AG08395 (cell line): ENCODE results near the gene ACR.

Experiments used
- DNase-seq: peaks from one replicate; pipeline ENCODE4 v3.0.0; 2012; ENCODE audit warnings: mixed read lengths, low spot score

Gene ACR

DNA sequence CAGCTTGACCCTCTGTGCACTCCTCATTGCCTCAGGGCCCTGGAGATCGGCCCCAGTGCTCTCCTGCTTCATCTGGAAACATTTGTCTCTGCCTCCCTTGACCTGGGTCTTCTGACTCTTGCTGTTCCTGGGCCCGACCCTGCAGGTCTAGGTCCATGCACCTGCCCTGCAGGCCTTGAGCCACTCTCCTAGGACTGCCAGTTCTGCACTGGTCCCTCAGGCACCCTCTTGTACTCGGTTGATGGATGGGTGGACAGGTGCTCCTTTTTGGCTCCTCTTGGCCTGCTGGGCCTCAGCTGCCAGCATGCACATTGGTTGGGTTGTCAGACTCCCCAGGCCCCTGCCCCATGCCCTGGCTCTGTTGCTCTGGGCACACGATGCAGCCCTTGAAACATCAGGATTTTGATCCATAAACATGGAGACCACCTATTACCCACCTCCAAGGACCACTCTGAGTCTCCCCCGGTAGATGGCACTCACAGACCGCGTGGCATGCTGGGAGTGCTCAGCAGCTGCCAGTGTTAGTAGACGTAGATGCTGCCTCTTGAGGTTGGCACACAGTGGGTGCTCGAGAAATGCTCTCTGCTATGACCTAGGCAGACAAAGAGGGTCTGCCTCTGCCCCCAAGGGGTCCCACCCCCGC, 20.2 kb upstream of the ACR start:
- DNase-seq = no peak

DNA sequence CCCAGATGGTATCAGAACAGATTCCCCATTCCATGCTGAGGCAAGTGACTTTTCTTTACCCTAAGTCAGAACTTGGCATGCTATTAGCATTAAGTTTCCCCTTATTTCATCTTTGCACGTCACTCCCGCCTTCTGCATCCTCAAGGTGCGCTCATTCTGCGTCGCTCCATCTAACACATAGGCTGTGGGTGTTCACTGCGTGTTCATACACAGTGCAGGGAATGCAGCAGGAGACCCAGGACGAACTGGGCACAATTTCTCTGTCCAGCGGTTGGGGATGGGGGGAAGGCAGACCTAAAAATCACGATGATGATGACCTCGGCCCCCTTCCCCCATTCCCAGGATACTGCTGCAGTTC, 19.7 kb upstream of the ACR start:
- no peak for DNase-seq

GRCh38 chr22:50719814-50720300, 18.1 kb upstream of the ACR start:
- DNase-seq = no peak

GRCh38 chr22:50720301-50721256, 17.4 kb upstream of the ACR start:
- DNase-seq = no peak

DNA sequence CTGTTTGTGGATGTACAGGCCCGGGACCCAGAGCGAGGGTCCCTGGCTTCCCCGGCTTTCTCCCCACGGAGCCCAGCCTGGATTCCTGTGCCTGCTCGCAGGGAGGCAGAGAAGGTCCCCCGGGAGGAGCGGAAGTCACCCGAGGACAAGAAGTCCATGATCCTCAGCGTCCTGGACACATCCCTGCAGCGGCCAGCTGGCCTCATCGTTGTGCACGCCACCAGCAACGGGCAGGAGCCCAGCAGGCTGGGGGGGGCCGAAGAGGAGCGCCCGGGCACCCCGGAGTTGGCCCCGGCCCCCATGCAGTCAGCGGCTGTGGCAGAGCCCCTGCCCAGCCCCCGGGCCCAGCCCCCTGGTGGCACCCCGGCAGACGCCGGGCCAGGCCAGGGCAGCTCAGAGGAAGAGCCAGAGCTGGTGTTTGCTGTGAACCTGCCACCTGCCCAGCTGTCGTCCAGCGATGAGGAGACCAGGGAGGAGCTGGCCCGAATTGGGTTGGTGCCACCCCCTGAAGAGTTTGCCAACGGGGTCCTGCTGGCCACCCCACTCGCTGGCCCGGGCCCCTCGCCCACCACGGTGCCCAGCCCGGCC, 16.7 kb upstream of the ACR start:
- DNase-seq = no peak

- DNase-seq = no peak
Observed at GRCh38 chr22:50722048-50722701, 15.8 kb upstream of the ACR start.

DNA sequence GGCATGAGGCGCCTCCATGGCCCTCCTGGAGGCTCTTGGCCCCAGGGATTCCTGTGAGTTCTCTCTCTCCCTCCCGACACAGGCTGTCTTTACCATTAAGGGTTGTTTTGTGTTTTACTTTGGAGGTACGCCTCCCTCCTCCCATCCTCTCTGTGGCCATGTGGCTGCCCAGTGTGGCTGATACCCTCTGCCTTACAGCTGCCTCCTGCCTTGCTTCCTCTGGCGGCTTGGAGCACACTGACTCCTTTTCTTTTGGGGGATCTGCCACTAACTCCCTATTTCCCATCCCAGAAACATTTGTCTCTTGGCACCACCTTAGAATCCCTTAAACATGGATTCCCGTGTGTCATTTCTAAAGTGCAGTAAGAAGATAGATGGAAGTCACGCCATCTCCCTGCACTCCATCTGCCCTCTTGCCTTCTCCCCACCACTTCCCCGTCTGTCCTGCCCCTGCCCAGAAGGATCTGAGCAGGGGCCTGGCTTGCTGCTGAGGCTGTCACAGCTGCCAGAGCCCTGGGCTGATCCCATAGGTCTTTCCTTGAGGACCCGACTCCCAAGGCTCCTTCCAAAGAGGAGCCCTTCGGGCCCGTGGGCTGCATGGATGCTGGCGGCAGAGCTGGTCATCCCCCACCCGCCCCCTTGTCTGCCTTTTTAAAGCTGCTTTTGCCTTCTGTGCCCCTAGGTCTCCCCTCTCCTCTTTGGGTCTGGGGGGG, 15.1 kb upstream of the ACR start:
- no peak for DNase-seq

GRCh38 chr22:50723991-50724390, 14.0 kb upstream of the ACR start:
- no peak for DNase-seq

GRCh38 chr22:50724616-50725015, 13.4 kb upstream of the ACR start:
- no peak for DNase-seq

- DNase-seq = no peak
Observed at GRCh38 chr22:50725597-50725996, 12.4 kb upstream of the ACR start.

GRCh38 chr22:50726643-50727340, 11.2 kb upstream of the ACR start:
- DNase-seq = no peak

- DNase-seq = no peak
Observed at GRCh38 chr22:50727678-50728522, 10.1 kb upstream of the ACR start.

DNA sequence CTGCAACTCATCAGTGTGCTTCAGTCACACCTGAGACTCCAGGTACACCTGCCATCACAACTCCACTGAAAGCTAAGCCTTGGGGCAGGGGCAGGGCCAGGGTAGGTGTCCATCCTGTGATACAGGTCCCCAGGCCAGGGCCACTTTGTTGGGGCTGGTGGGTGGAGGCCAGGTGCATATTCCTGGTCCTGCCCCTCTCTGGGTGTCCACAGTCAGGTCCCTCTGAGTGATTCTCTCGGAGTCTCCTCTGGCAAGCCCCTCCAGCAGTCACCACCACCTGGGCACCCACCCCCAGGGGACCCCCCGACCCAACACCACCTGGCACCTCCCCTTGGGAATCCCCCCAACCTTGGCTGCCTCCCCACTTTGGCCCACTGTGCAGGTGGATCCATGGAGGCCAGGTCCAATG, 9.5 kb upstream of the ACR start:
- no peak for DNase-seq

DNA sequence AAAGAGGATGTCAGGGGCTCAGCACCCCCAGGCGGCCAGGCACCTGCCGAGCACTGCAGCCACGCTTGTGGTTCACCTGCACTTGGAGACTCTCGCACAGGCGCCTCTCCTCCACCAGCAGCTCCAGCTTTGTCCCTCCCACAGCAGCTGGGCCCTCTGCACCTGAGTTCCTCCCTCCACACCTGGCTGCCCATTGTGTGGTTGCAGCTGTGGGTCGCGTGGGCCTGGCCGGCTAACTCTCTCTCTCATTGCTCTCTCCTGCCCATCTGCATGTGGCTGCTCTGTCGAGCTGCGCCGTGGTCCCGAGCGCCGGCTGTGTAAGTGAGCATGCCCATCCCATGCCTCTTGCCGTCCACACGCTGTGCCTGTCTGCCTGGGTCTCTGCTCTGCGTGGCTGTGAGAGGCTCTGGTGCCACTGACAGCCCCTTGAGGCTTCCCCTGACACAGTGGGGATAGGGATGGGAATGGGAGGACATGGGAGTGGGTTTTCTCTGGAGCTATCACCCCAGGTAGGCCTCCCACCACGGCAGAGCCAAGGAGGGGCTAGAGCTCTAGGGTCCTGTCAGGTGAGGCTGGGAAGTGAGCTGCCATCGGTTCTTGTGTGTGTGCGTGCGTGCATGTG, 8.5 kb upstream of the ACR start:
- no peak for DNase-seq

- DNase-seq = no peak
Observed at GRCh38 chr22:50730013-50730891, 7.8 kb upstream of the ACR start.

DNA sequence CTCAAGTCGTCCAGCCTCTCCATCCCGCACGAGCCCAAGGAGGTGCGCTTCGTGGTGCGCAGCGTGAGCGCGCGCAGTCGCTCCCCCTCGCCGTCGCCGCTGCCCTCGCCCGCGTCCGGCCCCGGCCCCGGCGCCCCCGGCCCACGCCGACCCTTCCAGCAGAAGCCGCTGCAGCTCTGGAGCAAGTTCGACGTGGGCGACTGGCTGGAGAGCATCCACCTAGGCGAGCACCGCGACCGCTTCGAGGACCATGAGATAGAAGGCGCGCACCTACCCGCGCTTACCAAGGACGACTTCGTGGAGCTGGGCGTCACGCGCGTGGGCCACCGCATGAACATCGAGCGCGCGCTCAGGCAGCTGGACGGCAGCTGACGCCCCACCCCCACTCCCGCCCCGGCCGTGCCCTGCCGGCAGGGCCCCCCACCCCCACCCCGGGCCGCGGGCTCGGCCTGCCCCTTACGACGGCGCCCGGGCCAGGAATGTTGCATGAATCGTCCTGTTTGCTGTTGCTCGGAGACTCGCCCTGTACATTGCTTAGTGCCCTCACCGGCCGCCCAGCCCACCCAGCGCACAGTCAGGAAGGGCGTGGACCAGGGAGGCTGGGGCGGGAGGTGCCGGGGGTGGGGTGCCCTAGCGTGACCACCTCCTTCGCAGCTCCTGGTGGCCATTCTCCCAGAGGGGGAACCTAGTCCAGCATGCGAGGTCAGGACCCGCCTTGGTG, 6.9 kb upstream of the ACR start:
- peak; percentile 31 for DNase-seq

DNA sequence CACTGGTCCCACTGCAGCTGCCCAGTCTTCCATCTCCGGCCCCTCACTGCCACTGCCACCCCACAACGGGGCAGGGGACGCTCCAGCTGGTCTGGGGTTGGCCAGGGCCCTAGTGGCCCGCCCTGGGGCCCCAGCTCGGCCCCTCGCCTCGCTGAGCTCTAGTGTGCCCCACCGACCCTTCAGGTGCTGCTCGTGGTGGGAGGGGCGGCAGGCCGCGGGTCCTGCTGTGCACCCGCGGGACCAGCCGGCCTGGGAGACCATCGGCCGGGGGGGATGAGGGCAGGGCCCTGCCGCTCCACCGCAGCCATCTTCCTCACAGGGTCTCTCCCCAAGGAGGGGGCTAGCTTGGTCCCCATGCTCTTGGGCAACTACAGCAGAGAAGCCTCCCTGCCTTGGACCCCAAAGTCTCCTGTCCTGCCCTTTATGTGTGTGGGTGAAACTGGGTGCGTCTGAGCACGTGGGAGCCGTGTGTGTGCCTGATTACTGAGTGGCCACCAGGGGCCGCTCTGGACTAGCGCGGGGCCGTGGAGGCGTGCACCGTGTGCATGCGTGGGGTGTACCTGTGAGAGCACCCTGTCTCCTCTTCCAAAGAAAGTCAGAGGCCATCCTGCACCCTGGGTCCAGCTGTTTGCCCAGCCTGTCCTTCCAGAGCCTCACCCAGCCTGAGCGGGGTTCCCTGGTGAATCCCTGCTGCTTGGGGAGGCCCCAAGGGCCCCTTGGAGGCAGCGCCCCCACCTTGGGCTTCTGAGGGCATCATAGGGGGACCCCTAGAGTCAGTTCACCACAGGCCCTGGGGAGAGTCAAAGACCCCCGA, 6.0 kb upstream of the ACR start:
- peak; percentile 80 for DNase-seq
